GM18498 (cell line): Measurements from ENCODE around the gene TMEM132D.

Experiments used
- ATAC-seq: cut with Tn5 transposase; IDR thresholded peaks from one replicate; pipeline ENCODE4 v1.9.1; 2021; ENCODE audit warnings: mild to moderate bottlenecking, moderate library complexity; ENCODE audit not compliant: unreplicated experiment

Gene TMEM132D

DNA sequence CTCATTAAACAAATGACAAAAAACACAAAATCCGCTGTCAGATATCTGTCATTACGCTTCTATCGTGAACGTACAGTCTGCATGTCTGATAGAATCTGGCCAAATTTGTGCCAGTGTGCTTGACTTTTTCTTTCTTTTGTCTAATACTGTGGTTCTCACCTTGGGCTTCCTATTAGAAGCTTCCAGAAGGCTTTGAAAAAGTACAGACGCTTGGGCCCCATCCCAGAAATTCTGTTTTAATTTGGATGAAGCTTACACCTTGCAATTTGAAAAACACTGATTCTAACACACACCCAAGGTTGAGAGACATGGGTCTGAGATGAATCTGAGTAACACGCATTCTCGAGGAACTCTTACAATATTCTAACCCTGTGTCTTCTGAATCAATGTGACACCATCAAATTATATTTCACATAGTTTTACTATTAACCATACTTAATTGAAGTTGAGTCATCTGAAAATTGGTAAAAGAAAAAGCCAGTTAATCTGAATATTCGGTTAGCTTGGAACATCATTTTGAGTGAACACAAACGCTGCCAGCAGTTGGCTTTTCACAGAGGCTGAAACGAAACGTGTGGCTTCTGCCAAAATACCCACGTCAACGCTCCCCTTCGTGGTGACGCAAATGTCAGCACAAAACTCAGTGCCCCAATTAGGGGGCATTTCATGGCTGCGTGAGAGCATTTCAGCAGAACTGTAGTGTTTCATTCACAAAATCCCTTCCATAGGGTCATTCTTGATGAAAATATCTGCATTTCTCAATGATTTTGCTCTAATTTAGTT, 420.5 kb downstream of the TMEM132D start:
- ATAC-seq = no peak

DNA sequence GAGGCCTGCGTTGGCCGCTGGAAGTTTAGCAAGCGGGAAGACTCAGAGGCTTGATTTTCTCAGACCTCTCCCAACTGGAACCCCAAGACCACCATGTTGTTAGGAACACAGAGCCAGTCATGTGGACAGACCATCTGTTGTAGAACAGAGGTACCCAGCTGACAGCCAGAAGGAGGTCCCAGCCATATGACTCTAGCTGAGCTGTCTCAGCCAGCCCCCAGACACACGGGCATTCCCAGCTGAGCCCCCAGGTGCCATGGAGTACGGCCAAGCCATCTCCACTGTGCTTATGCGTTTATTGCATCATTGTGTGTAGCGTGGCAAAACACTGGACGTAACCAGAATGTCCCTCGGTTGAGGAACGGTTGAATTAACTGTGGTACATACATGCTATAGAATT, 421.9 kb downstream of the TMEM132D start:
- ATAC-seq = no peak

GRCh38 chr12:129470196-129470595, 433.6 kb downstream of the TMEM132D start:
- ATAC-seq = no peak

GRCh38 chr12:129467726-129468125, 436.1 kb downstream of the TMEM132D start:
- ATAC-seq = no peak

GRCh38 chr12:129467289-129467688, 436.5 kb downstream of the TMEM132D start:
- ATAC-seq = no peak

DNA sequence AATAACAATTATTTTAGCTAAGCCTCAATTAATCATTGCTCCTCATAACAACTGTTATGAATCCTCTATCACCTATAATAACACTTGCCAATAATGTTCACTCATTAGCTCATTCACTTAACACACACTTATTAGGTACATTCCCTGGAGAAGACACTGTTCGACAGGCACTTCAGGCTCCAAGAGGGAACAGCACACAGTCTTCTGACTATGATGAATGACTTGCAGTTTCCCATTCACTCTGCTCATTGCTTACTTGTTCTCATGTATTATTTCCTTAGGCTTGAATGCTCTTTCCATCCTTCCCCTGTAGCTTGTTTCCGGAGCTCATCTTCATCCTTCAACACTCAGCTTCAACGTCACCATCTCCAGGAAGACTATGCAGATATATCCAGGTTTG, 437.3 kb downstream of the TMEM132D start:
- ATAC-seq = no peak

GRCh38 chr12:129459886-129460285, 443.9 kb downstream of the TMEM132D start:
- ATAC-seq = no peak

DNA sequence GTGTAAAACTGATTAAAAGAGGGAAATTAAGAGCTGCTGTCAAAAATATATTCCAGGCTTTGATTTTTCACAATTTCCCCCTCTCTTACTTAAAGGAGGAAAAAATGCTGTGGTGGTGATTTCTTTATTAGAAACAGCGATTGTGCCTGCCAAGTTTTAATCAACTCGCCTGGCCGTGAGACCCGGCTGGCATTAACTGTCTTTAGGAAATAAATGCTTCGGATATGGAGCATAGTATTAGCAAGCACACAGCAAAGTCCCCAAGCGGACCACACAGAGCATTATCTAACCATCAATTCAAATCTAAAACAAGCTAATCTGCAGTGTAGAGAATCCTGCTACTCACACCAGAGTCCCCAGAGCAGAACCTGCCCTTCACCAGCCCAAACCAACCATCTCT, 457.1 kb downstream of the TMEM132D start:
- no peak for ATAC-seq

DNA sequence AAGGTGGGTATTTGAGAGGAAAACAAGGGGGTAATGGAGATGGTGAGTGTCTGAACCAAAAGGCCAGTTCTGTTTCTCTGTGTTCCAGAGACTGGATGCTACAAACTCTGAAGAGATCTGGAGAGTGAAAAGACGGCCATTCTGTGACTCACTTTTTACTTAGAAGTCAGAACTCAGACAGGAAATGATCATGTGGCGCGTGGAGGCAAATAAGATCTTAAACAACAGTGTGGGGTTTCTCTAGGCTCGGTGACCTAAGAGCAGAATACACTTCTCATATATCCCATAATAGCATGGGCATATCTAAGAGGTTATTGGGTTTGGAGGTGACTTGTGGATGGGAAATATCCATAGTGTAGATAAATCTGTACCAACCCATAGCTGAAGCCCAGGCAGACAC, 463.5 kb downstream of the TMEM132D start:
- ATAC-seq = no peak

DNA sequence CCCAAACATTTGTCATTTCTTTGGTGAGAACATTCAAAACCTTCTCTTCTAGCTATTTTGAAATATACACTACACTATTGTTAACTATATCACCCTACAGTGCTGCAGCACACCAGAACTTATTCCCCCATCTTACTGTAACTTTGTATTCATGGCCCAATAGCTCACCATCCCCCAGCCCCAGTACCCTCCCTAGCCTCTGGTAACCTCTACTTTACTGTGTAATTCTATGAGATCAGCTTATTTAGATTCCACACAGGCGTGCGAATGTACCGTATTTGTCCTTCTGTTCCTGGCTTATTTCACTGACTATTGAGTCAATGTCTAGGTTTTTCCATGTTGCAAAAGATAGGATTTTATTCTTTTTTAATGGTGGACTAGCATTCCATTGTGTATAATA, 469.0 kb downstream of the TMEM132D start:
- ATAC-seq = no peak

DNA sequence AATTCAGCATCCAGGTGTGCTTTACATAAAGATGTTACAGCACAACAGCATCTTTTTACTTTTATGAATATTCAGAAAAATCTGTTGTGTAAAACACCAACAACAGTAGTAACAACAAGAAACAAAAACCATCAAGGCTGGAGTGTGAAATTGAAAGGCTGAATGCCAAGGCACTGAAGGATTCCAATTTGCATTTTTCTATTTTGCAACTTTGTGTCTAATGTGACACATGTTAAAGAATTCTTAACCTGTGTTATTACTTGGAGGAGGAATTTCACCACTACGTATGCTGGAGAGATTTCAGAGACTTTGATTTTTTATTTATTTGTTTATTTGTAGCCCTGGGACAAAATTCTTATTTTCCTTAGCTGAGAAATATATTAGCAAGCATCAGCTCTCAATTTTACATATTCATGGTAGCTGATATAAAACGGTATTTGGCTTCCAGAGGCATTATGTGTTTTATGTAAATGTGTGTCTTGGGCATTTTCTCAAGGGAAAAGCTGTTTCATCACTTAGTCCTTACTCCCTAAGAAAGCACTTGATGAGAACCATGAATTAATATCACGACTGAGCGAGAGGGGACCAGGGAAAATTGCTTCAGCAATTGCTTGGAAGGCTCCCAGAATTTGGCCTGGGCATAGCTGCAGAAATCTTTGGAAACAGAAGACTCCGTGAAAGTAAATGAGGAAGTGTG, 475.4 kb downstream of the TMEM132D start:
- no peak for ATAC-seq

DNA sequence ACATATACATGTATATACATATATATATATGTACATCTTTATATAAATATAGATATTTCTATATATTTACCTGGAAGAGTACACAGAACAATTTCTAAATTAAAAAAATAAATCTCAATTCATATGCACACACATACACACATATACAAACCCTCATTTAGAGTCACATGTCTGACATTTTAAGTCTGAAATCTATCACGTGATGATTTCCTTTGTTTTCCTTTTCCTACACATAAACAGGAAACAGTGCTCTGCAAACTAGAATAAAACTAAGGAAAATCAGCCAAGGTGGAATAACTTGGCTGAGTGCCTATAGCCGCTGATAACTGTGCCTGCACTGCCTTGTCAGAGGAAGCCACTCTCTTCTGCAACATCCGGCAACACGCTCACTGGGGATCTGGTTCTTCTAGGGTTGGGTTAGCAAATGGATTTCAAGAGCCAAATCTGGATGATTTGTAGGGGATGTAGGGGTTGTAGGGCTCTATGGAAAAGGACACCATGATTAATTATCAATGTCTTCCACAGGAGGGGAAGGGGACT, 480.7 kb downstream of the TMEM132D start:
- no peak for ATAC-seq

GRCh38 chr12:129413295-129413694, 490.5 kb downstream of the TMEM132D start:
- no peak for ATAC-seq

GRCh38 chr12:129409281-129409680, 494.5 kb downstream of the TMEM132D start:
- ATAC-seq = no peak

- no peak for ATAC-seq
These were observed 499.3 kb downstream of the TMEM132D start for GRCh38 chr12:129404556-129404955.

DNA sequence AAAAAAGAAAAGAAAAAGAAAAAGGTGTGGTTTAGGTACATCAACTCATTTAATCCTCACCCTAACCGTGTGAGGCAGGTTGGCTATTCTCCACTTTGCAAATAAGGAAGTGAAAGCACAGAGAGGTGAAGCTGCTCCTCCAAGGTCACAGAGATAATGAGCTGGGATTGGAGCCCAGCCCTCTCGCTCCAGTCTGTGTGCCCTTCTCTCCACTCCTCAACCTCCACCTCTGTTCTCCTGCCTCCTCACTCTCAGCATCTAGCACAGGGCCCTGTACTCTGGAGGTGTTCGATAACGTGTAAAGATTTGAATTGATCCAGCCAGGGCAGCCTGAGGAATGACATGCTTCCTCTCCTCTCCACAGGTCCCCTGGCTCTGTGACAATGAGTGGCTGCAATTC, 502.3 kb downstream of the TMEM132D start:
- ATAC-seq = no peak

DNA sequence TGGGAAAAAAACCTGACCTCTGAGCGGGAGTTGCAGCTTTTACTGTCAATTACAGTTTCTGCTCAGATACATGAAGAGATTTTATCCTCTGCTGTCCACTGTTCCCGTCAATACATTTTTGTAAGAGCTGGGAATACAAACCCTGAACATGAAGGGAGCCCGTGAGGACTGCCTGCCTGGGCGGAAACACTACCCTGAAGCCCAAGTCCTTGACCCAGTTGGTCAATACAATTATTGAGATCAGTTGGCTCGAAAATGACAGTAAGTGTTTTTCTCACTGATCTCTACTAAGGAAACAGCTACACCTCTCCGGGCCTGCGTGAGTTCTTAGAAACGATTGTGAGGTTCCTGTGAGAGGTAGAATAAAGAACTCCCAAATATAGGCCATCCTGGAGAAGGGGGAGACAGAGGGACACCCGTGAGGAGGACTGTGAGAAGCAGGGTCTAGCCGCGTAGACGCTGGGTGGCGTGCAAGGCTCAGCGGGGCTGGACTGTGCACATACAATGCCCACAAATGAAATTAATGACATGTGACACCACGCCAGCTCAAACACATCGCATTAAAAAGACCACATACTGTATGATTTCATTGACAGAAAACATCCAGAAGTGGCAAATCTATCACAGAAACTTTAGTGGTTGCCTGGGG, 509.5 kb downstream of the TMEM132D start:
- no peak for ATAC-seq

- ATAC-seq = no peak
These were observed 510.4 kb downstream of the TMEM132D start for GRCh38 chr12:129393357-129393937.

GRCh38 chr12:129385637-129385990, 518.2 kb downstream of the TMEM132D start:
- no peak for ATAC-seq

- no peak for ATAC-seq
These were observed 519.9 kb downstream of the TMEM132D start for GRCh38 chr12:129383956-129384355.

DNA sequence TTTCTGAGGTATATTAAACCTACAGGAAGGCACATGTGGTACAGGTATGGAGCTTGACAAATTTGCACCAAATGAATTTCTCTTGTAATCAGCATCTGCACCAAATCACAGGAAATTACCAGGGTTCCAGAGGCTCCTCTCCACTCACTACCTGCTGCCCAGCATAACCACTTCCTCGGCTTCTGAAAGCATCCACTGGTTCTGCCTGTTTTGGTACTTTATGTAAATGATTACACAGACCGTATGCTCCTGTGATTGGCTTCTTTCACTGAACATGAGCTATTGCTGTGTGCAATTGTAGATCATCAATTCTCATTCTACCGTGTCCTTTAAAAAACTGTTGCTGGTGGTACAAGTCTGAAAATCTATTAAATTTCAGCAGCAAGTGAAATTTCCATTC, 522.1 kb downstream of the TMEM132D start:
- ATAC-seq = no peak
